IMR-90 (cell line): ENCODE data around the gene DYNC1LI2.

Experiments
- CTCF ChIP-seq: conservative IDR thresholded peaks from 2 replicates; pipeline ENCODE4 v1.5.1; 2012; ENCODE audit warnings: mild to moderate bottlenecking, low read depth, low read length, improper control_type of control experiment
- FOS ChIP-seq: fragments of 150-350 bp; IDR thresholded peaks from 2 replicates; pipeline ENCODE4 v1.6.1; 2016; ENCODE audit warnings: low read depth, low read length
- MAFK ChIP-seq: IDR thresholded peaks from 2 replicates; pipeline ENCODE4 v1.6.1; 2012; ENCODE audit warnings: low read depth, low read length, improper control_type of control experiment
- MXI1 ChIP-seq: IDR thresholded peaks from 2 replicates; pipeline ENCODE4 v1.6.1; 2012; ENCODE audit warnings: low read depth, mild to moderate bottlenecking, low read length, moderate library complexity, borderline replicate concordance
- NFE2L2 ChIP-seq: fragments of 150-350 bp; IDR thresholded peaks from 2 replicates; pipeline ENCODE4 v1.6.1; 2016; ENCODE audit warnings: low read depth, mild to moderate bottlenecking, low read length
- POLR2A ChIP-seq: IDR thresholded peaks from 2 replicates; pipeline ENCODE4 v1.6.1; 2012; ENCODE audit warnings: mild to moderate bottlenecking, low read depth, low read length
- RAD21 ChIP-seq: IDR thresholded peaks from 2 replicates; pipeline ENCODE4 v1.6.1; 2012; ENCODE audit warnings: low read length, improper control_type of control experiment
- RCOR1 ChIP-seq: IDR thresholded peaks from 2 replicates; pipeline ENCODE4 v1.6.1; 2012; ENCODE audit warnings: mild to moderate bottlenecking, low read length, improper control_type of control experiment; ENCODE audit not compliant: insufficient replicate concordance
- RFX5 ChIP-seq: IDR thresholded peaks from 2 replicates; pipeline ENCODE4 v1.8.0; 2012; ENCODE audit warnings: low read depth, mild to moderate bottlenecking, low read length, moderate library complexity
- SMC3 ChIP-seq: fragments of 150-350 bp; IDR thresholded peaks from 2 replicates; pipeline ENCODE4 v1.6.1; 2016; ENCODE audit warnings: low read depth, mild to moderate bottlenecking, antibody characterized with exemption, low read length, moderate library complexity

- TF ChIP-seq CTCF (peak; percentile 52), SMC3 (peak; percentile 3; the same call in 1 of the 2 replicates), RAD21 (peak; percentile 36), MXI1 (0 out of 2 replicates have a peak, but pooled peaks have one; percentile 25), RFX5 (peak; percentile 81), FOS (no peak), POLR2A (no peak), NFE2L2 (no peak), RCOR1 (no peak), MAFK (0 out of 2 replicates have a peak, but pooled peaks have one; percentile 8)
These were observed 34.2 kb downstream of the DYNC1LI2 start for GRCh38 chr16:66717112-66717675.
